GM18907 (cell line): ENCODE data around the gene OR9Q1.
"Not testable (repeated sequence)": the region's sequence is repeated elsewhere in the genome, so short reads cannot be mapped to it uniquely, and the experiment has no call there.

Source experiments
- ATAC-seq: cut with Tn5 transposase; IDR thresholded peaks from one replicate; pipeline ENCODE4 v1.9.1; 2021; ENCODE audit warnings: mild to moderate bottlenecking, moderate library complexity; ENCODE audit not compliant: unreplicated experiment

The OR9Q1 gene, protein sequence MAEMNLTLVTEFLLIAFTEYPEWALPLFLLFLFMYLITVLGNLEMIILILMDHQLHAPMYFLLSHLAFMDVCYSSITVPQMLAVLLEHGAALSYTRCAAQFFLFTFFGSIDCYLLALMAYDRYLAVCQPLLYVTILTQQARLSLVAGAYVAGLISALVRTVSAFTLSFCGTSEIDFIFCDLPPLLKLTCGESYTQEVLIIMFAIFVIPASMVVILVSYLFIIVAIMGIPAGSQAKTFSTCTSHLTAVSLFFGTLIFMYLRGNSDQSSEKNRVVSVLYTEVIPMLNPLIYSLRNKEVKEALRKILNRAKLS

DNA sequence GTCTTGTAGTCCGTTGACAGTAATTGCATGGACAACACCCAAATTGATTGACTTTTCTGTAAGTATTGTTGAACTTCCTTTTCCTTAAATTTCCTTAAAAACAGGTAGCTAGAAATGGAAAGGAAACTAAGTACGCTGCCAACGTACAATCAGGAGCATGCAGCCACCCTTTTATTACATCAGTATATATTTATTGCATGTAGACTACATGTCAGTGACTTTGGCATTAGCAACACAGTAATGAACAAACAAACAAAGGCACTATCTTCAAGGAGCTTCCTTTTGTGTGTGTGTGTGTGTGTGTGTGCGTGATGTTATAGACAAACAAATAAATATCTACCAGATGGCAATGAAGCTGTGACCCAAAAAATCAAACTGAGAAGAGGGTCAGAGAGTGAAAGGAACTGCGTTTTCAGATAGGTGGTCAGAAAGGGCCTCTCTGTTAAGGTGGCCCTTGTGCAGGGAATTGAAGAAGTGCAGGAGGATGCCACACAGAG is at the start of gene OR9Q1:
TSS of gene OR9Q1 (plus strand) at position 447 of the 497 bp plus-strand sequence. CDS start 155,564 bp downstream, outside the sequence.
- no peak for ATAC-seq

DNA sequence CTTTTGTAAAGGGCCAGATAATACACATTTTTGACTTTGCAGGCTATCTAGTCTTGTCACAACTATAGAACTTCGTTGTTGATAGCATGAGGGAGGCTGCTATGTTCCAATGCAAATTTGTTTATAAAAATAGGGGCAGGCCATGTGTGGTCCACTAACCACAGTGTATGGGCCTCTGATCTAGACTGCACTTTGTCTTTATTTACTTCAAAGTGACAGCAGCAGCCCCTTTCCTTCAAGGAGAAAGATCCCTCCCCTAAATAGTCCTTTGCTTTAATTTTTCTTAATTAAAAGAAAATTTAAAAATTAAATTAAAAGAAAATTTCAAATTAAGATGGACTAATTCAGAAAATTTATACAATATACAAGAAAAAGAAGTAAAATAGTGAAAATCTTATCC is 49.5 kb upstream of the OR9Q1 start:
- no peak for ATAC-seq

DNA sequence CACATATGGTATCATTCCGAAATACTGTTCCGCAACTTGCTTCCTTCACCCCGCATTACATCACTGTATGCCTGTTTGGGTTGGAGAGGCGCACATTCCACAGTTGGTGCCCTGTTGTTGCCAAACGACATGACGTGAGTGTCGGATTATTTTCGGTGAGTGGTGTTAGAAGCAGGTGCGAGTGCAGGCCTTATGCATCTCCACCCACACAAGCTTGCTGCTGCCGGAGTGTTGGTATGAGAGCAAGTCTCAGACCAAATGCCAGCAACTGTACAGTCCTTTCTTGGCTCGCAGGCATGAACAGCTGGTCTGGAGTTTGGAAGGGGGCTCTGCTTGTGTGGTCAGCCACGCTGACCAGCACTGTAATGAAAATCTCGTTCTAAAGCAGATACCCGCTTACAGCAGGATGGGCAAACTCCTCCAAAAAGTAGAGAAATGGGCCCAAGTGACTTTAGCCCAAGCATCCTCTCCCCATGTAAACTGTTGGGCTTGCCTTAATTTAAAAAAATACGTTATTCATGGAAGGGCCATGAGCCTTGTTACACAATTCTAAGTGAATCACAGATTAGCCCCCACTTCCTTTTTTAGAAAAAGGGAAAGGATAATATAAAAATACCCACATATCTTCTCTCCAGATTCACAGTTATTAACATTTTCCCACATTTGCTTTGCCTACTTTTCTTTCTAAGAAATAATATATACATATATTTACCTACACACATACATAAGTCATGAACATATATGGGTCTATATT is 48.7 kb upstream of the OR9Q1 start:
- no peak for ATAC-seq

GRCh38 chr11:57977709-57978108 is 46.0 kb upstream of the OR9Q1 start:
- no peak for ATAC-seq

GRCh38 chr11:57978686-57979531 is 44.8 kb upstream of the OR9Q1 start:
- no peak for ATAC-seq

DNA sequence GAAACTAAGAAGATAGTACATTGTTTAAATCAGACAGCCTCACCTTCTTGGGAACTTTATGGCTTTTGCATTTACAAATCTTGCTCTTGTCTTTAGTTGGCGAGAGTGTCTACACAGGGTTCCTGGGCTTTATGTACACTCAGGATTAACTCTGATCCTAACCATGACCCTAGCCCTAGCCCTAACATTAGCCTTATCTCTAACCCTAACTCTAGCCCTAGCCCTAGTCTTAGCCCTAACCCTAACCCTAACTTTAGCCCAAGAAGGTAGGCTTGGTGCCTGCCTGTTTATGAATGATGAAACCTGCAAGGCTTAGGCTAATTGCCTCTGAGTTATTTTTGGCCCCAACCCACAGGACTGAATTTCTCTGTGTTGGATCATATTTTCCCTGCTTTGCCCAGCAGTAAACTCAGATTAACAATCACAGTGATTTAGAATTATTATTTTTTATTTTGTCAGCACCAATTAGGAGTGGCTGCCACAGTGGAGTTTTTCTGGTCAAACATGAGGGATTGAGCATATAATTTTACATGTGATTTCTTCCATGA is 44.1 kb upstream of the OR9Q1 start:
- no peak for ATAC-seq

DNA sequence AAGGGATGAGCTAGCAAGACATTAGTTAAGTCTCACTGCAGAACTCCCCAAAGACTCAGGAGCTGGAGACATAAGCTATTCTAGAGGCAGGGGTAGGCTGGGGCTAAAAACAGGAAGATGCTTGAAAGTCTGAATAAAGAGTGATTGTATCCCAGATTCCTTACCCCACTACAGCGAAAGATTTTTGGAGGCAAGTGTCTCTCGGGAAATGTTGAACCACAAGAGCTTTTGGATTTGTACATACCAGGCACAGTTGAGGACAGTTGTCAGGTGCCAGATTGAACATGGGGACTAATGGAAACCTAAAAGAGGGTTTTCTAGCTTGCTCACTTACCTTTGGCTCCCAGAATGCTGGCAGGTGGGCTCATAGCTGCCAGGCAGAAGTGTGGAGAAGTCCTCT is 43.5 kb upstream of the OR9Q1 start:
- ATAC-seq, result no peak

GRCh38 chr11:57981536-57981935 is 42.1 kb upstream of the OR9Q1 start:
- no peak for ATAC-seq

DNA sequence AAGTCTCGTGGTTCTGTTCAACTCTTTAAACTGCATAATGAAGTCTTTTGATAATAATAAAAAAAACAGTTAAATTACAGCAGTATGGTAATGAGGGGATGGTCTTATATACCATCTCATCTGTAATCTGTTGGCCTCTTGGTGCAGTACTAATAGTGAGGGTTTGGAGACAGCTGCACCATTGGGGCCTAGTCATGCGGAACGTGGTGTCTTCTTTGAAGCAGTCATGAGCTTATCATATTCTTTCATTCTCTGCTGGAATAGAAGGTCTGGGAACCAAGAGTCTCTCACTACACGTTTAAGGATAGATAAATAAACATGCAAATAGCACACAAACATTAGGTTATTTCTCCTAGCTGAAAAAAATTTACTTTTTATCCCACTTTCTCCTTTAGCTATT is 40.9 kb upstream of the OR9Q1 start:
- no peak for ATAC-seq

GRCh38 chr11:57983191-57983590 is 40.5 kb upstream of the OR9Q1 start:
- ATAC-seq, result no peak

DNA sequence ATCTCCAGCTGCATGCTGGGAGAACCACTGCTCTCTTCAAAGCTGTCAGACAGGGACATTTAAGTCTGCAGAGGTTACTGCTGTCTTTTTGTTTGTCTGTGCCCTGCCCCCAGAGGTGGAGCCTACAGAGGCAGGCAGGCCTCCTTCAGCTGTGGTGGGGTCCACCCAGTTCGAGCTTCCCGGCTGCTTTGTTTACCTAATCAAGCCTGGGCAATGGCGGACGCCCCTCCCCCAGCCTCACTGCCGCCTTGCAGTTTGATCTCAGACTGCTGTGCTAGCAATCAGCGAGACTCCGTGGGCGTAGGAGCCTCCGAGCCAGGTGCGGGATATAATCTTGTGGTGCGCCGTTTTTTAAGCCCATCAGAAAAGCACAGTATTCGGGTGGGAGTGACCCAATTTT is 24.2 kb upstream of the OR9Q1 start:
- not testable (repeated sequence) for ATAC-seq

DNA sequence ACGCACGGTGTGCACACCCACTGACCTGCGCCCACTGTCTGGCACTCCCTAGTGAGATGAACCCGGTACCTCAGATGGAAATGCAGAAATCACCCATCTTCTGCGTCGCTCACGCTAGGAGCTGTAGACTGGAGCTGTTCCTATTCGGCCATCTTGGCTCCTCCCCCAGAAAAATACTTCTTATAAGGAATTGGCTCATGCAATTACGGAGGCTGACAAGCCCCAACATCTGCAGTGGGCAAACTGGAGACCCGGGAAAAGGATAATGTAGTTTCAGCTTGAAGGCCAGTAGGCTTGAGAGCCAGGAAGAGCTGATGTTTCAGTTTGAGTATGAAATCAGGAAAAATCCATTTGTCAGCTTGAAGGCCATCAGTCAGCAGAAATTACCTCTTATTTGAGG is 23.7 kb upstream of the OR9Q1 start:
- not testable (repeated sequence) for ATAC-seq

GRCh38 chr11:58000699-58001098 is 23.0 kb upstream of the OR9Q1 start:
- ATAC-seq, result no peak

- no peak for ATAC-seq
Observed at GRCh38 chr11:58003036-58003435, 20.6 kb upstream of the OR9Q1 start.

- no peak for ATAC-seq
Observed at GRCh38 chr11:58003591-58003990, 20.1 kb upstream of the OR9Q1 start.

DNA sequence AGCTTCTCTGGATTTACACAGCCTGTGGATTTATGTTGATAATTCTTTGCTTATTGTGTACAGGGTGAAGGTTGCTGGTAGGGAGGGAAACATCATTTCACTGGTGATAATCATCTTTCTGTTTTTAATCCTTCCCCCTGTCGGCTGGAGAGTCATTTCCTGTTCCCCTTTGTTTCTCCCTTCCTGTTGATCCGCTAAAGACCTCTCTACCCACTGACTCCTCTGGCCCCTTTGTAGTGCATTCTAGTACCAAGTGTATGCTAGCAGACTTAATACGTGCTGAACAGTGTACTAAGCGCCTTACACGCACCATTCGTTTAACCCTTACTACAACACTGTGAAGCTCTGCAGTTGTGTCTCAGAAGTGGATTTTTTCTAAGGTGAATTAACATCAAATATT is 19.0 kb upstream of the OR9Q1 start:
- no peak for ATAC-seq

DNA sequence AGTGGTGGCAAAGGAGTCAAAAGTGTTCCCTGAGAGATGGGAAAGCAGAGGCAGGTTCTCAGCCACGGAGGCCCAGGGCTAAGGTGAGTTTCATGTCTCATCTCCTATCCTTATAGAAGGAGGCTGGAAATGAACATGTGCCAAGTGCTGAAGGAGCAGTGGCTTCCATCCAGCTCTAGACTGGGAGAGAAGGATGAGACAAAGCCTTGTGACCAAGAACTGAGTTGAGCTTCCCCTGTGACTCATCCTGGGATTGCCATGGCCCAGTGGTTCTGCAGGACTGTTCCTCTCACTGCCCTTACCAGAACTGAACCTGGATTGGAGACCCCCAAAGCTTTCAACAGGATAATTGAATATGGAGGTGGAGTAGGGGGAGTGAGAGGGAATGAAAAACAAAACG is 16.7 kb upstream of the OR9Q1 start:
- ATAC-seq, result no peak

- ATAC-seq, result no peak
Observed at GRCh38 chr11:58011771-58012170, 11.9 kb upstream of the OR9Q1 start.

GRCh38 chr11:58024601-58025091 is 965 bp downstream of the OR9Q1 start:
- ATAC-seq, result no peak

- ATAC-seq, result no peak
Observed at GRCh38 chr11:58027341-58027740, 3.7 kb downstream of the OR9Q1 start.
